ENCODE results near the gene RAB15.

RAB15 gene

DNA sequence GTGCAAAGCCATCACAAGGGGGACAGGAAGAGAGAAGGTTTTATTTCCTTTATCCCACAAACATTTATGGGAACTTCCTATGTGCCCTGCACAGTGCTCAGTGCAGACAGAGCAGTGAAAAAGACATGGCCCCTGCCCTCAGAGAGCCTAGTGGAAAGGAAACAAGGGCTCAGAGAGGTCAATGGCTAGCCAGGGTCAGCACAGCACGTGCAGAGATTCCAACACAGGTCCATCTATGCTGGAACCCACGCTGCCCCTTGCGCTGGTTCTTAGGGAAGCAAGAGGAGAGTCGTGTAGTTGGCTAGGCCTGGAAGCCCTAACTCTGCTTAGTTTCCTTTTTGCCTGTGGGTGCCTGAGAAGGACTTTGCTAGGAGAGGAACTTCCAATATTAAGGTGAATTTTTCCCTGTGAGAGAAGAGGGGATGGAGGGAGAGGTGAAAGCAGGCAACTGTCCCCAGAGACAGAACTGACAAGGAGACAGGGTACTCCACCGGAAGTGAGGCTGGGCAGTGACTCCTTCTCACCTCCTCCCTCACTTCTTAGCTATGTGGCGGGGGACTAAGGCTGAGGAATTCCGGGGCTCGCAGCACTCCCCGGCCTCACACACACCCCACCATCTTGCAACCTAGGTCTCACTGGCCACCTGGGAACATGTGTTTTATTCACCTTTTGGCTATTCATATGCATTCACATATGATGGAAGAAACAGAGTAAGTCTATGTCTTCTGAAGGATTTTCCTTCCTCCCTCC lies 17.5 kb downstream of the RAB15 start:
- DNase-seq = no peak

DNA sequence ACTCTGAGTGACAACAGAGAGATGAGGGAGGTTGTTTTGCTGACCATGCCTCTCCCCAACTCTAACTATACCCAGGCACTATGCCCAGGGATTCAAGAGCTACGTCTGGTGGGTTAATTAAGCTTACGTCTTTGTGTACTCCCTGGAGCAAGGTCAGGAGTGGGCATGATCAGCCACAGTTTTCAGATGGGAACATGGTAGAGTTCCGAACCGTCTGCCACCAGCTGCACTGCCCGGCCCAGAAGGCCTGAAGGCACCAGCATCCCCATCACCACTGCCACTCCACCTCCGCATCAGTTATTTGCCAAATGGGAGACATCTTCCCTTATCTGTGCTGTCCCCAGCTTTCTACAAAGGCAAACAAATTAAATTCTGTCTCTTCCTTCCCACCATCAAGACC lies 18.5 kb downstream of the RAB15 start:
- no peak for DNase-seq

GRCh38 chr14:64953310-64953654 lies 18.9 kb downstream of the RAB15 start:
- no peak for DNase-seq

DNA sequence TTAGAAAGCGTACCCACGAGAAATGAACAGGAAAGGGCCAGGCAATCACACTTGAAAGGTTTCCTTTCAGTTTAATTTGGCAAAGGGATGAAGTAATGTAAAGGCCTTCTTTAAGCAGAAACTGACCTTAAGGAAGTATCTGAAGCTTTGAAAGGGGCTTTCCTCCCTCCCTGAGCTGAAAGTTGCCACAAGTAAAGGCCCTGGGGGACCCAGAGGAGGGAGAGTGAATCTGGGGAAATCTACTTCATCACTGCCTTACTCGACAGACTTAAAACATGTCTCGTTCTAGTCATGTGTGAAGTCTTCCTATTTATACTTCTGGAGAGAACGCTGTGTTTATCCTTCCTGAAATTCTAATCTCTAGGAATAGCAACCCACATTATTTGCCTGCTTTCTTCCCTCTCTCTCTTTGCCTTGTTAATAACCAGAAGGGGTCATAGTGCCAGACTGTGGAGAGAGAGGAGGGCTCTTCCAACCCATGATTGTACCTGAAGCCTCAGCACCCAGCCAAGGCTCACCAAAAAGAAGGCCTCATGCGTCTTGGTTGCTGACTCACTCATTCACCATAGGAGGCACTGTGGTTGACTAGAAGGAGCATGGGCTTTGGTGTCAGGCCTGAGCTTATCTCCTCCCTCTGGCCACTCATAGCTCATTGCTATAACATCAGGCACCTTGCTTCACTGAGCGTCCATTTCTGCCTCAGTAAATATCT lies 19.4 kb downstream of the RAB15 start:
- no peak for DNase-seq

- no peak for DNase-seq
These were observed 20.4 kb downstream of the RAB15 start for GRCh38 chr14:64951724-64952123.

- no peak for DNase-seq
These were observed 20.8 kb downstream of the RAB15 start for GRCh38 chr14:64951291-64951690.

GRCh38 chr14:64950889-64951288 lies 21.2 kb downstream of the RAB15 start:
- no peak for DNase-seq

DNA sequence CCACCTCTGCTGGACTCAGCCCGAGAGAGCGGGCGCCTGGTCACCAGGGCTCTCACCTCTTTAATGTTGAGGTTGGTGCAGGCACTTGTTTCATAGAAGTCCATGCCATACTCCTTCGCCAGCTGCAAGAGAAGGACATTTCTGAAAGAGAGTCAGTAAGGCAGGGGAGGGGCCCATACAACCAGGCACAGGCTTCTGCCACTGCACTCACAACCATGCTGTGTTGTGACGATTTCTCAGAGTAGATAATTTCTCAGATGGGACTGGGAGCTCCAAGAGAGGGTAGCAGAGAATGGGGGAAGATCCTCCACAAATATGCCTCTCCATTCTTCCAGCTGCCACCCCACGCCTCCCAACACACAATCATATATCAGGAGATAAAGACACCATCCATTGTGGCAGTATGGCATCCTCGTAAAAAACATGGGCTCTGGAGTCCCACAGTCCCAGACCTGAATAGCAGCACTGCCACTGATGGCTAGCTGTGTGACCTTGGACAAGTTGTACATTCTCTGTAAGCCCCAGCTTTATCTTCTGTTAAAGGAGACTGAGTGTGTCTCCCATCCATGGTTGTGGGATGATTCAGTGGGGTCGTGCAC lies 23.4 kb downstream of the RAB15 start:
- DNase-seq = no peak

- DNase-seq = no peak
These were observed 24.2 kb downstream of the RAB15 start for GRCh38 chr14:64947710-64948611.

- DNase-seq = no peak
These were observed 25.7 kb downstream of the RAB15 start for GRCh38 chr14:64946310-64947045.

DNA sequence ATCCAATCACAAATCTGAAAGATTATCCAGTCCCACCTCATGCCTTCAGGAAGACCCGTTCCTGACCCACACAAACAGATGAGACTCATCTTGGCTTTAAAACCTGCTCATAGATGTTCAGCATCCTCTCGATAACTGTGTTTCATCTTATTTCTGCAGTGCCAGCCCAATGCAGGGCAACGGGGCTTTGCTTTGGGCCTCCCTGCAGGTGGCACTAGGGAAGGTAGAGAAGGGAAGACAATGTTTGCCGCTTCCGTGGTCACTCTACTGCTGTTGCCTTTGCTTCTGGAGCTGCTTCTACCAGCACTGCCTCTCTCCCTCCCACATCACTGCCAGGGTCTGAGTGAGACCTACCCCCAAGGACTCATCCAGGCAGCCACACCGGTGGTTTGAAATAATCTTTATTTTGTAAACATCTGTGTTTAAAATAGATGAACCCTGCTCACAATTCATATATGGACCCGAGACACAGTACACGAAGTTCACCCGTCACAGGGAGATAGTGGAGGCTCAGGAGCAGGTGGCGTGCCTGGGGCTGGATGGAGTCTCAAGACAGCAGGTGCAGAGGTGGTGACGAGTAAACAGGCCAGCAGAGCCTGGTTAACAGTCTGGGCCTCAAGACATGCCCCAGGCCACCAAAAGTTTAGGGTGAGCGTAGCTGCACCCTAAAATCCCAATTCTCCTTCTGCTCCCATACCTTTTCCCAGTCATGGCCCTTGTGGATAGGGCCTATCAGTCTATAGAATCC lies 26.5 kb downstream of the RAB15 start:
- no peak for DNase-seq

- DNase-seq = no peak
These were observed 27.3 kb downstream of the RAB15 start for GRCh38 chr14:64944861-64945260.

DNA sequence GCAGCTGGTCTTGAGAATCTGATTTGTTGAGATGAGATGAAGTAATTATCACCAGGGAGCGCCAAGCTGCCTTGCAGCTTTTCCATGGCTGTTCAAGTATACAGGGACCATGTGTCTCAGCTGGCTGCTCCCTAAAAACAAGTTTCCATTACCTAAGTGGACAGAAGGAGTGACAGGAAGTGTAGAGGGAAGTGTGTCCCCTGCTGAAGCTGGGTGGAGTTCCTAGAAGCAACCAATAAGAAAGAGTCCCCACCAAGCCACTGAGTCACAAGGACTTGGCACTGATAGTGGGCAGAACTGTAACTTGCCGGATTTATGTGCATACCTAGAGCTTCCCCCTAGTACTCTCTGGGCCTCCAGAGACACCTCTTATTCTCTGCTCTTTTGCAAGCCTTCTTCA lies 28.1 kb downstream of the RAB15 start:
- no peak for DNase-seq

GRCh38 chr14:64943556-64943955 lies 28.6 kb downstream of the RAB15 start:
- no peak for DNase-seq

DNA sequence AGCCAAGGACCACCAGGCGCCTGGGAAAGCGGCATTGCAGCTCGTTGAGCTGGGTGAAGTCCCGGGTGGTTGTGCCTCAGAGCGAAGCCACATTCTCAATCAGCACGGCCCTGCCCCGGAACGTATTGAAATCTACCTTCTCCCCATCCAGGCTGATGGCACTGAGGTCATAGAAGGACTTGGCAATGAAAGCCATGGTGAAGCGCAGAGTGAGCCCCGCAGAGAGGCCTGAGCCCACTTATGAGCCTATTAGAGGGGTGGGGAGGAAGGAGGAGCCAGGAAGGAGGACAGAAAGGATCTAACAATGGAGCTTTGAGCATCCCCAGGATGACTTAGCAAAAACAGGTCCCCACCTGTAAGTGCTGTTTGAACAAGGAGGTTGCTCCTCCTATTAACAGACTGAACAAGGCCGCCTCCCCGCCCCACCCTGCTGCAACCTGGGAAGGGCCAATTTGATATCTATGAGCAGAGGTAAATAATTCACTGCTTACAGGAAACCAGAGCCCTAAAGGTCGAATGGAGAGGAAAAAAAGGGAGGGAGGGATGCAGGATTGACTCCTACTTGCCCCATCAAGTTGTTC lies 29.5 kb downstream of the RAB15 start, which contains the start of gene GPX2:
Gene GPX2, minus strand, starts transcription at position 215 of the 581 bp plus-strand sequence. Its CDS starts 19 bp downstream, at position 196.
- no peak for DNase-seq

- DNase-seq = no peak
These were observed 31.7 kb downstream of the RAB15 start for GRCh38 chr14:64940336-64940910.

GRCh38 chr14:64939817-64940190 lies 32.3 kb downstream of the RAB15 start:
- no peak for DNase-seq

- no peak for DNase-seq
These were observed 32.9 kb downstream of the RAB15 start for GRCh38 chr14:64938972-64939816.

- DNase-seq = peak in 1 of 2 experiments; percentile 27
These were observed 34.3 kb downstream of the RAB15 start for GRCh38 chr14:64937821-64938193.
